Thoracic aorta (tissue), 2 donors: Measurements from ENCODE around the gene COPG2. TPM values are rescaled to one million over a fixed set of nuclear protein-coding genes. Genes with fewer than 3 reads are reported as not detected.
"Not testable (repeated sequence)": the region's sequence is repeated elsewhere in the genome, so short reads cannot be mapped to it uniquely, and the experiment has no call there.

Experiments used
- ATAC-seq: fragments of 150-250 bp; one replicate; pipeline ENCODE4 v1.8.0; 2017; ENCODE audit warnings: low read depth; ENCODE audit not compliant: insufficient number of reproducible peaks, low FRiP score
- DNase-seq: peaks from one replicate; pipeline ENCODE4 v3.0.0-alpha.2; 2020; ENCODE audit warnings: low spot score
- H3K27ac ChIP-seq, 2 donors: fragments of 200-600 bp; sonication (generic); 1 replicate in 1 of 2; 2 replicates in 1 of 2; pipeline ENCODE4 v1.5.1; 2016; ENCODE audit warnings: mild to moderate bottlenecking in 2 of 2, moderate library complexity in 2 of 2
- H3K27me3 ChIP-seq: fragments of 200-600 bp; sonication (generic); replicated peaks from 2 replicates; pipeline ENCODE4 v1.6.0; 2016; ENCODE audit warnings: mild to moderate bottlenecking; ENCODE audit not compliant: insufficient read depth
- H3K36me3 ChIP-seq: fragments of 200-600 bp; sonication (generic); one replicate; pipeline ENCODE4 v1.5.1; 2016
- H3K4me1 ChIP-seq, 2 donors: fragments of 200-600 bp; sonication (generic); 1 replicate in 1 of 2; 2 replicates in 1 of 2; pipeline versions ENCODE4 v1.5.1 to v1.6.0; 2016; ENCODE audit warnings: low read depth in 2 of 2, mild to moderate bottlenecking in 1 of 2; ENCODE audit not compliant: control insufficient read depth in 1 of 2
- H3K4me3 ChIP-seq: fragments of 200-600 bp; sonication (generic); 2 replicates; pipeline ENCODE4 v1.5.1; 2016; ENCODE audit warnings: mild to moderate bottlenecking
- H3K9me3 ChIP-seq: fragments of 200-600 bp; sonication (generic); 2 replicates; pipeline ENCODE4 v1.5.1; 2016
- total RNA-seq, 2 donors: library from RNA; depleted of rRNA; stranded (reverse); fragments of >200 nt; gene quantifications; one replicate each; pipeline versions ENCODE4 v1.1.0 to v1.2.3, GENCODE V29; 2016
- TF ChIP-seq, protein P1 (sequence below): fragments of 200-600 bp; sonication (generic); IDR thresholded peaks from one replicate; pipeline ENCODE4 v1.5.1; 2019; ENCODE audit warnings: antibody characterized with exemption

COPG2 gene
- total RNA-seq, 2 donors from 2014 or later, result 8.8 to 9.5 TPM

DNA sequence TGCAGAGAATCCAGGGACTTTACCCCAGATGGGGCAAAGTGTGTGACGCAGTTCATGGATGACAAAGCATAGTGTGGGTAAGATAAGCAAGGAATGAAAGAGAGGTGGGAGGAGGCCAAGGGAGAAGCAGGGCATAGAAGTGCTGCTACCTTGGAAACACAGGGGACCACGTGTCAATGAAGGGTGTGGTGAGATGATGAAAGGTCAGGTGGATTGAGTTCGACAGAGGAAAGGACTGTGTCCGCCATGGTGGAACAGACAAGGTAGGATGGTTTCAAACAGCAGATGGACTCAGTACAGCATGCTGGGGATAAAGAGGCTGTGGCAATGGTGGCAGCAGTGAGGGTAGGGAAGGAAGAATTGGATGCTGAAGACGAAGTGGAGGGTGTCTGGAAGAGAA, 143.9 kb downstream of the COPG2 start:
- H3K4me1 ChIP-seq, result no peaks in the 10 kb centered on the region
- H3K4me3 ChIP-seq, result no peak overlapping the region
- no peaks in the 10 kb centered on the region for H3K9me3 ChIP-seq
- no peak for DNase-seq
- no peaks in the 10 kb centered on the region for H3K27me3 ChIP-seq
- no peak overlapping the region for H3K27ac ChIP-seq
- H3K36me3 ChIP-seq, result no peaks in the 10 kb centered on the region
- TF ChIP-seq, protein P1, sequence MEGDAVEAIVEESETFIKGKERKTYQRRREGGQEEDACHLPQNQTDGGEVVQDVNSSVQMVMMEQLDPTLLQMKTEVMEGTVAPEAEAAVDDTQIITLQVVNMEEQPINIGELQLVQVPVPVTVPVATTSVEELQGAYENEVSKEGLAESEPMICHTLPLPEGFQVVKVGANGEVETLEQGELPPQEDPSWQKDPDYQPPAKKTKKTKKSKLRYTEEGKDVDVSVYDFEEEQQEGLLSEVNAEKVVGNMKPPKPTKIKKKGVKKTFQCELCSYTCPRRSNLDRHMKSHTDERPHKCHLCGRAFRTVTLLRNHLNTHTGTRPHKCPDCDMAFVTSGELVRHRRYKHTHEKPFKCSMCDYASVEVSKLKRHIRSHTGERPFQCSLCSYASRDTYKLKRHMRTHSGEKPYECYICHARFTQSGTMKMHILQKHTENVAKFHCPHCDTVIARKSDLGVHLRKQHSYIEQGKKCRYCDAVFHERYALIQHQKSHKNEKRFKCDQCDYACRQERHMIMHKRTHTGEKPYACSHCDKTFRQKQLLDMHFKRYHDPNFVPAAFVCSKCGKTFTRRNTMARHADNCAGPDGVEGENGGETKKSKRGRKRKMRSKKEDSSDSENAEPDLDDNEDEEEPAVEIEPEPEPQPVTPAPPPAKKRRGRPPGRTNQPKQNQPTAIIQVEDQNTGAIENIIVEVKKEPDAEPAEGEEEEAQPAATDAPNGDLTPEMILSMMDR, result no peak
- no peak for ATAC-seq

DNA sequence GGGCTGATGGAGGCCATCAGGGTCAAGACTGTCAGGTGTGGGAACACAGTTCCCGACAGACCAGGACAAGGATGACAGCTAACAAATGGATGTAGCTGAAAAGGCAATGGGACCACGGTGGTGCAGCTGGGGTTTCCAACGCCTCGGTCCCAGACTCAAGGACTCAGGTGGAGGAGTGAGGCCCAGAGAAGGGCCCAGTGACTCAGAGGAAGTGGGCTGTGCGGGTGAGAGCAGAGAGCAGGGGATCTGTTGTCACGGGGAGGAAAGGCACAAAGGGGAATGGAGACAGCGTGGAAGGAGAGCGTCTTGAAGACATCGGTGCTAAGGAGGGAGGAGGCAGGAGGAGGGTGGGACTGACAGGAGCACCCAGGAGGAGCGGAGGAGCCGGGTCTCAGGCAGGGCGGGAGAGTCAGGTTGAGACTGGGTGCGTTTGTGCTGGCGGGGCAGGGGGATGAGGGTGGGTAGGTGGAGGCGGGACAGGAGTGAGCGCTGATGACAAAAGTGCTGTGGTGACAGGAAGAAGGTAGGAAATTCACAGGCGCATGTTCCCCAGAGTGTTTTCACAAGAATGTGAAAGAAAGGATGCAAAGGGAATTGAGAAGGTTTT, 144.9 kb downstream of the COPG2 start:
- H3K4me1 ChIP-seq, H3K4me3 ChIP-seq, H3K27me3 ChIP-seq, H3K27ac ChIP-seq, DNase-seq, H3K36me3 ChIP-seq, ATAC-seq, H3K9me3 ChIP-seq: not testable (repeated sequence)

DNA sequence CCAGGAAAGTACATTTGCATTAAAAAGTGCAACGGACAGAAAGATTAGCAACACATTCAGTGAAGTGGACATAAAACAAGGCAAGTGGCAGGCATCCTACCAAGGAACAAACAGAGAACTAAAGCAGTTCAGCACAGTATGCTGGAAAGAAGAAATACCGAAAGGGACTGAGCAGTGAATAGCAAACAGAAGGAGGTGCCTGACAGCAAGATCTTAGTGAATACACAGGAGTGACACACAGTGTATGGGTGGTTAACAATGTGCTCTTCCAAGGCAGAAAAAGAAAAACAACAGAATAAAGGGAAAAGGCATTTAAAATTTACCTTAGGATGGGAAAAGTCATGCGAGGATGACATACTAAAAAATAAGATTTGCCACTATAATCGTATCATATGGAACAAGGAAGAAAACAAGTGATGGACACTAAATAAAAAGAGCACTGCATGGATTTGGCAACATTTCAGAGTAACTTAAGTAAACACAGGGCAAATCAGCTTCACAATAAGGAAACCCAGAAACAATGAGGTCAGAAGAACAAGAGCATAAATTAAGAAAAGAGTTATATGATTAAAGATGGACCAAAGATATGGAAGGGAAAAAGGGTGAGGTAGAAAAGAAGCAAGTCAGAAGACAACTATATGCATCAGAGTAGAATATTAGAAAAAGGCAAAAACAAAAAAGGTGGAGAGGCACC, 147.1 kb downstream of the COPG2 start:
- TF ChIP-seq, protein P1, result no peak
- DNase-seq, result no peak
- H3K4me1 ChIP-seq, result no peaks in the 10 kb centered on the region
- no peaks in the 10 kb centered on the region for H3K27me3 ChIP-seq
- no peak overlapping the region for H3K4me3 ChIP-seq
- ATAC-seq, result no peak
- no peaks in the 10 kb centered on the region for H3K36me3 ChIP-seq
- no peak overlapping the region for H3K27ac ChIP-seq
- no peaks in the 10 kb centered on the region for H3K9me3 ChIP-seq

DNA sequence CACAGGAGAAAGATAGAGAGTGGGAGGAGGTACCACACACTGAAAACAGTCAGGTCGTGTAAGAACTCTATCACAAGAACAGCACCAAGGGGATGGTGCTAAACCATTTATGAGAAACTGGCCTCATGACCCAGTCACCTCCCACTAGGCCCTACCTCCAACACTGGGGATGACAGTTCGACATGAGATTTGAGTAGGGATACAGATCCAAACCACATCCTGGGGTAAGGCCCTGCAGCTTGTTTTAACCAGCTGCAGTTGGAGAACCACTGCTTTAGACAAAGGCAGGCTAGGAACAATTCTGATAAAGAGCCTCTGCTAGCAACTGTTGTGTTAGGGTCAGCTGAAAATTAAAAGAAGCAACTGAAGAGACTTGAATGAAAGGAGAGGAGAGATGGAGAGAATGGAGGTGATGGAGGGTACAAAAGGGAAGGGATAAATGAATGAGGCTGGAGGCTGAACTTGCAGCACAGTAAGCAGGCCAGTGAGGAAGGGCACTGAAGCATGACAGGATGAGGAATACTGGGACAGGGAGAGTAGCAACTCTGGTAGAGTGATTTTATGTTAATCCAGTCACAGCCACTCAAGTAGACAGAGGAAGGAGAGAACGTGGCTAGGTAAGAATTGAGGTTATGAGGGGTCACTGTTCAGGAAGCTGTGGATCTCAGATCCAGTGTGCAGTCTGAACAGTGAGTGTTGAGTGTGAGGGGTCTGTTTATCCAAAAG, 153.1 kb downstream of the COPG2 start:
- TF ChIP-seq, protein P1, result no peak
- Histone ChIP-seq H3K27me3 (no peaks in the 10 kb centered on the region), H3K36me3 (no peaks in the 10 kb centered on the region), H3K4me3 (no peak overlapping the region), H3K4me1 (no peaks in the 10 kb centered on the region), H3K27ac (no peak overlapping the region), H3K9me3 (no peaks in the 10 kb centered on the region)
- DNase-seq (no peak), ATAC-seq (no peak)

DNA sequence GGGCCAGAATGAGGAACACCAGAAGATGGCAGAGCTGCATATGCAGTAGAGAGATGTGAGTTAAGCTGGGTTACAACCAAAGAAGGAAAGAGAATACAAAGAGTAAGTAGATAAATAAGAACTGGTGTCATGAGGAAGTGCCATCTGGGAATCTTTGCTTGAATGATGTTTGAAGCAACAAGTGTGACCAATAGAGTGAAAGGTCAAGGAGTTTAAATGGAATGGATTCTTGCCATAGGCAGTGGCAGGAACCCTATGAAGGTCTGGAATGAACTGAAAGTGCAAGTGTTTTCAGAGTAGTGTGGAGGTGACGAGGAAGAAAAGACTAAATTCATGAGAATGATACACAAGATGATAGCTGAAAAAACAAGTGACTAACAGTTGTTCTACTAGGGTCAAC, 155.1 kb downstream of the COPG2 start:
- TF ChIP-seq, protein P1, result no peak
- H3K27me3 ChIP-seq, result no peaks in the 10 kb centered on the region
- H3K36me3 ChIP-seq, result no peaks in the 10 kb centered on the region
- no peak for ATAC-seq
- H3K4me3 ChIP-seq, result no peak overlapping the region
- no peaks in the 10 kb centered on the region for H3K4me1 ChIP-seq
- H3K9me3 ChIP-seq, result no peaks in the 10 kb centered on the region
- H3K27ac ChIP-seq, result no peak overlapping the region
- DNase-seq, result no peak

DNA sequence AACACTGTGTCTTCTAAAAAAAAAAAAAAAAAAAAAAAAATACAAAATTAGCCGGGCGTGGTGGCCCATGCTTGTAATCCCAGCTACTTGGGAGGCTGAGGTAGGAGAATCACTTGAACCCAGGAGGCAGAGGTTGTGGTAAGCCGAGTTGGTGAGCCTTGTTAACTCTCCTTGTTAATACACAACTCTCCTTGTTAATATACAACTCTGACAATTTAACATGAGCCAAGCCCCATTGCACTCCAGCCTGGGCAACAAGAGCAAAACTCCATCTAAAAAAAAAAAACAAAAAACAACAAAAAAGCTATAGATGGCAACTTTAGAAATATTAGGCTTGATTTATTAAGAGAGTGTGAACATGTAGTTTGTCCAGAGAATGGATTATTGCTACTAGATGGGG, 156.5 kb downstream of the COPG2 start:
- not testable (repeated sequence) for H3K36me3 ChIP-seq, H3K27ac ChIP-seq, H3K4me3 ChIP-seq, H3K9me3 ChIP-seq, H3K27me3 ChIP-seq, H3K4me1 ChIP-seq, DNase-seq, ATAC-seq
